A204.1 (cell line): ENCODE data around the gene ARHGAP24.

Experiments
- FAIRE-seq: peaks from 2 replicates; lab custom pipeline; 2012; peaks lifted over from hg19 to GRCh38; lab: Jason Lieb, UNC

ARHGAP24 gene

DNA sequence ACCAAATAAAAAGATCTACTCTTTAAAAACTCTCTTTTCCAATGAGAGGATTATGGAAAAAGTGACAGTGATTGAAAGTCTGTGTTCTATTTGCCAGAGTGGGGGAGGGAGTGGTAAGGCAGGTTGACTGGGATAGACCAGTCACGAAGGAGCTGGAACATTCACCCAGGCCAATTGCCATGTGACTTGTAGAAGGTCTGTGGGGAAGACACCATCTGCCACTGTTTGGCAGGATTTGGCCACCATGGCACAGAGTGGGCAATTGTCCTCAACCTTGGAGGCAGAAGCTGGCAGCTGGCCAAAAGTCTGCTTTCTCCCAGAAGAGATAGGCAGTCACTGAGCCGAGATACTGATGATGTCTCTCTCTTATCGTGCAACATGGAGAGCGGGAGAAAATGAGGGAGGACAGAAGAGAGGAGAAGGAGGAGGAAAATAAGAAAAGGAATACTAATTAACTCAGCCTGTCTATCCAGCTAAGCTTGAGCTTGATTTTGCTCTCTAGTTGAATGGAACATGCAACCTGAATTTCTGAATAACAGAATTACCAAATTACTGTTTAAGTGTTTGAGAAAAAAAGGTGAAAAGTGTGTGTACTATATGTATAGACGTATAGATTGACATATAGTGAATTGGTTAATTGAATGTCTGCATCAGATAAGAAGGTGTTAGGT is 267.1 kb downstream of the ARHGAP24 start:
- no peak for FAIRE-seq

DNA sequence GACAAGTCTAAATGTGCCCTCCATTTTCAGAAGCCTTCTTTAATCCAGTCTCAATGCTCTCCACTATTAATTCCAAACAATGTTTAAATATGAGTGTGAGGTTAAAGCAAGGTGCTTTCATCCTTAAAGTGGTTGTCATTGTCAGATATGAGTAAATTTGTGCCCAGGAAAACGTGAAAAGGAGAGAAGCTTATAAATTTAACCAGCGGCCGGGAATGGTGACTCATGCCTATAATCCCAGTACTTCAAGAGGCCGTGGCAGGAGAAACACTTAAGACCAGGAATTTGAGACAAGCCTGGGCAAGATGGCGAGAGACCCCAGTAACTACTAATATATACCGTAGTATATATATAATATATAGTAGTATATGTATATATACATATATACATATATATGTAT is 270.0 kb downstream of the ARHGAP24 start:
- no peak for FAIRE-seq

DNA sequence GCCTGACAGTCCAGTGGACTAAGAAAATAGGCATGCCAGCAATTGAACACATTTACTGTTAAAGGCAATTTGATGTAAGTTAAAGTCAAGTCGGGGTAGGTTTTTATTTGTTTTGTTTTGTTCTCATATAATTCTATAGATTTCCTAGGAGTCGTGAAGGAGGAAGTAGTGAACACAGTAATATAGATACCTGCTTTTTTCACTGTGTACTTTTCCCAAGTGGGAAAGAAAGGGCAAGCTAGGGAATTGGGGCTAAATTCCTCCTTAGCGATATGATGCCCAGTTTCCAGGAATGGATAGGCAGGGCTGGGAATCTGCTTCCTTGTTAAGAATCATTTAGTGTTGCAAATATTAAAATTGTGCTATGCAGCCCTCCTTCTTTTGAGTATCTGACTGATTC is 271.0 kb downstream of the ARHGAP24 start:
- FAIRE-seq: no peak

DNA sequence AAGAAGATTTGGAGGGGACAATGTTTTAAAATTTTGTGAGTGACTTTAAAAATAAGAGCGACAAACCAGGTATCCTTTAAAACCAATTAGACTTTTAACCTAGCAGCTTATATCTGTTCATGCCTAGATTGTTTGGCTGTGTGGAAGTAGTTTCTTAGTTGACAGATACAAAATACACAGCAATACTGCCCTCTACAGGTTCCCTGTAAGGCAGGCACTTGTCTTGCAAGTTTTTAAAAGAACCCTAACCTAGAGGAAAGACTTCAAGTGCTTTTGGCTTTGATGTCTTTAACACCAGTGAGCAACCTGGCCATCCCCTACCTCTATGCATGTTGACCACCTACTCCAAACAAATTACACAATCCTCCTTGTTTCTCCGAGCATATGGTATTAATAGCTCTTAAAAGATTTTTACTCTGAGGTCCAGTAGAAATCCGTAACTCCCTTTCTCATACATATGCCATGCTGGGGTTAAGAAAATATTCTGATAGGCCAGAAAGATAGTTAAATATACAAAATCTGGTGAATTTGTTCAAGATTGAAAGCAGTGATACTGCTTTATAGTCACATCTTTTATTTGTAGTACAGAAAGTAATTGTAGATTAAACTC is 273.0 kb downstream of the ARHGAP24 start:
- FAIRE-seq: peak; percentile 95

DNA sequence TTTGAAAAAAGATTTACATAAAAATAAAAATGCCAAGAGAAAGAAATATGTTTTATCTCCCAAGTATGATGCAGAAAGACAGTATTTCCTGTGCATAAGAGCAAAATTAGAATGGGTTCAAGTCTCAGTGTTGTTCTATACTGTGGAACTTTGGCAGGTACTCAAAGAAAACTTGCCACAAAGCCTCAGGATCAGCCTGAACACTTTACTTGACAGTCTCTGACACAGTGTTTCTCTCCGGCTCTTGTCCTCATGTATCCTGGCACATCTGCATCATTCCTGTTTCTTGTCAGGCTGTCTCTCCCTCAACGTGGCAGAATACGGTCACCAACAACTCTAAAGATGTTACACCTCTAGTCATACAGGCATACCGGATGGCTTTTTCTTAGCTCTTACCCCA is 273.7 kb downstream of the ARHGAP24 start:
- FAIRE-seq: no peak

DNA sequence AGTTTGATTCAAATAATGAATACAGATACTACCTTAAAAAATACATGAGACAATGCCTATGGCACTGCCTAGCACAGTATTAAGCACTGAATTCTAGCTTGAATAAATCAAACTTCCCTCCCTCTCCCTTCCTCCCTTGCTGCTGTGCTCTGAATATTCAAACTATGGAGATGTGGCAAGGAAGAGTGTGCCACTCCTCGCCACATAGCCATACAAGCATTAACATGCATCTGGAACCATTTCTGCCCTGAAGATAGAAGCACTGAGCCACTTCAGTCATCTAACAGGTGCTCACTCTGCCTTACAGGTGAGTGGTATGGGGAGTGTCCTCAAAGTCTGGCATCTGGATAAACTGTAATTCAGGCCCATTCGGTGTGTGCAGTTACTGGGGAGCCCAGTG is 276.9 kb downstream of the ARHGAP24 start:
- no peak for FAIRE-seq

DNA sequence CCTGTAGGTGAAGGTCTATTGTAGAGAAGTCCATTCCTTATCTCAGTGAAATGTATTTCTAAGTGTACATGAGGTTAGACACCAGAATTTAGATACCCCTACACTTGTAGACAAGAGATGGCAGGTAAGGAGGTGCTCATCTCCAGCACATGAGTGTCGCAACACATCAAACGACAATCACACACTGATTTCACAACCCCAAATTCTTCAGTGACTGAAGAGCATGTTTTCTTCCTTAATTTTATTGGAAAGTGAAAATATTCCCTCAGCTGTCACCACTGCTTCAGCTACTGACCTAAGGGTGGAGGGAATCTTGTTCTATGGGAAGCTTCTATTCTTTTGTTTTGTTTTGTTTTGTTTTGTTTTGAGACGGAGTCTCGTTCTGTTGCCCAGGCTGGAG is 280.3 kb downstream of the ARHGAP24 start:
- no peak for FAIRE-seq

DNA sequence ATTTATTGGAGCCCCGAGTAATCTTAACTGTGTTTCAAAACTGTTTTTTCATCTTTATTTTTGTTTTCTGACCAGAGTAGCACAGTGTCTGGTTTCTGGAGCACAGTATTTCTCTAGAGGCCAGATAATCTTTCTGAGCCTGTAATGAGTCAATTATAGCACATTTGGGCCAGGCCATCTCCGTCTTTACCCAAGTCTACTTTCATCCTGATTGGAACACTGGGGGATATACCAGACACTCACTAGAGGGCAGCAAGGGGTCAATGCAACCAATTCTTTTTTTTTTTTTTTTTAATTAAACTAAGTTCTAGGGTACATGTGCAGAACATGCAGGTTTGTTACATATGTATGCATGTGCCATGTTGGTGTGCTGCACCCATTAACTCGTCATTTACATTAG is 282.0 kb downstream of the ARHGAP24 start:
- FAIRE-seq: no peak

DNA sequence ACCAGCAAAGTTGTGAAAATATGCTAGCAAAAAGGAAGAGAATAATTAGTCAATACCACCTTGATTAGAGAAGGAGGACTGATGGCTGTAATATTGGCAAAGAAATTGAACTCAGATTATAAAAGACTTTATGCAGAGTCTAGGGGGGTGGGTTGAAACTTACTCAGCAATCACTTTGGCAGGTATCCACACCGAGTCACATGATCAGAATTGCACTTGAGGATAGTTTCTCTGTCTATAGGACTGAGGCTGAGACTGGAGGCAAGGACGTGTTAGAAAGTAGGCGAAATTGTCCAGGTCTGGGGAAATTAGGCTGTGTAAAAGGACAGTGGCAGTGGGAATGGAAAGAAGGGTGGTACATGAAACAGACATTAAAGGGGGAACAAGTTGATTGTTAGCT is 284.4 kb downstream of the ARHGAP24 start:
- FAIRE-seq: no peak

DNA sequence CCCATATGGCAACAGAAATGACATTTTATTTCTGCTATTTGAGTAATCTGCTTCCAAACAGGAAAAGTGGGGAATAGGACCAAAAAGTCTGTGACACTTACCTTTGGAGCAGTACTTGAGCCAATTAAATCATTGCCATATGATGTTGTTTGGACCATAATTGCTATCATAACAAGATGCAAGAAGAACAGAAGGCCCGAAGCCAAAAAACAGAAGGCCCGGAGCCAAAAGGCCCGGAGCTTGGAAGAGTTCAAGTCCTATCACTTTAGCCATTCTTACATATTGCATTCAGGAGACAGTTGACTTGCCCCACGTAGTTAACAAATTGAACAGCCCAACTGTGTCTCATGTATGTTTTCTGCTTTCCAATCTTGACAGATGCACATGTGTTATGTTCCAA is 285.6 kb downstream of the ARHGAP24 start:
- FAIRE-seq: no peak

DNA sequence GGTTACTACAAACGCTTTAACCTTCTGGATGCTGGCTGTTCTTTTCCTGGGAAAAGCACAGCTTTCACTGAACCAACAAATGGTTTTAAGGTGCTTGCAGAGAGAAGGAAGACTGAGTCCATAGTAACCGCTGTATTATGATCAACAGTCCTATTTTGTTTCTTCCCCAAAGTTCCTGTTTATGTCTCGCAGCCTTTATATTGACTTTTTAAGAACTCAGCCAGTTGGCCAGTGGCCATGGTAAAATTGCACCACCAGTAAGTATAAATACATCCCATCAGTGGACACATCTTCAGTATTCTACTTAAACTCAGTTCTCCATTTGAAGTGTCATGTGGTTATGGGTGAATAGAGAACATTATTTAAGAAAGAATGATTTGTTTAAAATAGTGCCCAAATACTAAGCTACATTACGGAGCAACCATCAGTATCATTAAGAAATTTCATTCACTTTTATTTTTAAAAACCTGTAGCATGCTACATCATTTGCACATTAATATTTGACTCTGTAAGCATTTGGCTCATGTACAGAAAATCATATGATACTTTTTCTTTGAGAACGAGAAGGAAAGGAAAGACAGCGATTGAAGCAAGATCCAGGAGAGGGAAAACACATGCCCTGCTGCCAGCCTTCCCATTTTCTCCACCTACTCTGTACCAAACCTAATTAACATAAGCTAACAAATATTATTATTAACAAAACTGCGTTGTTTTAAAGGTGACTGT is 287.0 kb downstream of the ARHGAP24 start:
- FAIRE-seq: no peak

DNA sequence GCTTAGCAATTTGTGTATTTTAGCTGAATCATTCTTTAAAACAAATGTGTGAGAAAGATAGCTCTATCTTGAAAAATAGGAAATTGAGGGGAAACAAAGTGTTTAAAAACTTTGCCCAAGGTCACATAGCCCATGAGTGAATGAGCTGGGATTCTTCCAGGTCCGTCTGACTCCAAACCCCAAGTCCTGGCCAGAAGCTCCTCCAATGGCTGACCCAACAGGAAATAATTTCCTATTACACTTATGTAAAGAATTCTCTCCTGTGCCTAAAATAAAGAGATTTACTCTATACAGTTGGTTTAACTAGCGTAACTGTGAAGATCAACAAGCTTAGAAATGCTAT is 287.6 kb downstream of the ARHGAP24 start:
- FAIRE-seq: no peak

DNA sequence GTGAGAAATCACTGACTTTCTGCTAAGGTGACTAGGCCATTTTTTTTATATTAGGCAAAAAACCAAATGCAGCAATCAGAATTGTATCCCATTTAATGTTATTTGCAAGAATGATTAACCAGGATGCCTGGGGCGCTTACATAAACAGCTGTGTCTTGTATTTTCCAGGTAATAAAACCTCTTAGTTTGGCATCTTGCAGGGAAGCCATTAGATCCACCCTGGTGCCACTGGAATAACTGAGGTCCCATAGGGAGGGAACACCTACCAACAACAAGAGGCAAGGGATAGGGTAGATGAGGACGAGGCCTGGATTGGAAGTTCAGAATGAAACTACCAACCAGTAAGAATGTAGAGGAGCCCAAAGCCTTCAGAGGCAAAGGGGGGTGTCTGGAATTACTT is 288.3 kb downstream of the ARHGAP24 start:
- no peak for FAIRE-seq

DNA sequence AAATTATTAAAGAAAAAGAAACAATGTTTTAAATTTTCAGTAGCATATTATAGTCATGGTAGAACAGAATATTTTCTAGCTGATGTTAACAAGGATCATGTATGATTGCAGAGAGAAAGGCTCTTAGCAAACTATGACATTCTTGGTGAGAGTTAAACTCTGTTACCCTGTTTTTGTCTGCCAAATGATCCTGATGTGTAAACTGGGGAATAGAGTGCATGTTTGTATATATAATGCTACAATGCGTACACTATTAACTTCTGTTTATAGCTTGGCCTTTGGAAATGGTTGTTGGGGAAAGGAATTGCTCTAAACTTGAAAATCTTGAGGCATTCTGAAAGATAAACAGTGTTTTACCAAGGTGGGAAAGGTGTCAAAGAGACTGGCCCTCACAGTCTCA is 292.7 kb downstream of the ARHGAP24 start:
- FAIRE-seq: no peak

DNA sequence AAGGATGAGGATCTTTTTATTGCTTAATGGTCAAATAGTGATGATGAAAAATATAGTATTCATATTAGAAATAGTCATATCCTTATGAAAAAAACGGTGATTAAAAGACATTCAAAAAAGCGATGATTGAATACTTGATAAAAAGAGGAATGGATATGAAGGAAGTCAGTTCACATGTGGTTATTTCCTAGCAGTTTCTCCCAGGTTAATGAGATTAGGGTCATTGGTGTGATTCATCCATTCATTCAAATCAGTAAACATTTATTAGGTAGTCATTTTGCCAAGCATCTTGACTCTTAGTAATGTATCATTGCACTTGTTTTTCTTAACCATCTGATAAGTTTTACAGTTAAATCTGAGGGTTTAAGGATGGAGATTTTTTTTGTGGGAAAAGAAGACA is 294.1 kb downstream of the ARHGAP24 start:
- FAIRE-seq: no peak

DNA sequence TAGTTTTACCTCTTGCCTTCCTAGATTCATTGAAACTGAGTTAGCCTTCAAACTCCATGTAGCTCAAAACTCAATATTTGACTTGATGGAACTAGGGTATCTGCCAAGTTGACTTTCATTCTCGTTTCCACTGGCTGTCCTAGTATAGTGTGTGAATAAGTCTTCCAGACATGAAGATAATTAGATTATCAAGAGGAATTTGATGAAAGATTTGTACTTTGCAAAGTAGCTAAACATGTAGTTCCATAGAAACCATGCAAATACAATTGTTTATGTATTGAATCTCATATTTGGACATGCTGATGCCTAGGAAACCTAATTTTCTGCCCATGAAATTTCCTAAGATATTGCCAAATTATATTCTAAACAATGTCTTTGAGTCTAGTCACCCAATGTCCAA is 297.5 kb downstream of the ARHGAP24 start:
- FAIRE-seq: no peak

DNA sequence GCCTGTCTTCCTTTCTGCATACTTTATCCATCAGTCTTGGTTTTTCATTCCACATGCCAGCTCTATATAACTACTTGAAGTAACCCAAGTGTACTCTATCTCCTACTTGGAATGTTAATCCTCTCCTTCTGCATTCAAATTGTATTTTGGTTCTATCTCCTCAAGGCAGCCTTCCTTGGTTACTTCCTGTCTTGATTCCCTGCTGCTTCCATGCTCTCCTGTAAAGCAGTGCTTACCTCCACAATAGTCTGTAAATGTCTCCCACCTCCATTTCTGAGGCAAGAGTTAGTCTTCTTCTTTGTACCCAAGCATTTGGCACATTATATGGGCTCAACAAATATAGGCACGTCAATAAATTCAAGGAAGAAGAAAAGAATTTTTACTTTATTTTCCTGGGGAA is 298.4 kb downstream of the ARHGAP24 start:
- no peak for FAIRE-seq

DNA sequence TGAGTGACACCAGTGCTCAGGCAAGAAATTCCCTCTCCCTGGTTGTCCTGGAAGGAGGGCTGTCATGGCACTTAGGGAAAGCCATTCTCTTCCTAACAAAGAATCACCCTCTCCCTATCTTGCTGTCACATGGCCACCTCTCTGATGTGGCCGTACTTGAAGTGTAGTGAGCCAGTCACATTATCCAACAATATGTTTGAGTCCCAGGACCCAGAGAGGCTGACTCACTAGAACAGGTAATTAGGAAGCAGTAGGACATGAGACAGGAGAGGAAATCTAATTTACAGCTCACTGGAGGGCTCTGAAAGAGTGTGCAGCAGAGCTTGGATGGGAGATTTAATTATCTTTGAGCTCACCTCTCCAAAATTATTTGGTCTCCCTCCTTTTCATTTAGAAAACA is 299.1 kb downstream of the ARHGAP24 start:
- FAIRE-seq: no peak

DNA sequence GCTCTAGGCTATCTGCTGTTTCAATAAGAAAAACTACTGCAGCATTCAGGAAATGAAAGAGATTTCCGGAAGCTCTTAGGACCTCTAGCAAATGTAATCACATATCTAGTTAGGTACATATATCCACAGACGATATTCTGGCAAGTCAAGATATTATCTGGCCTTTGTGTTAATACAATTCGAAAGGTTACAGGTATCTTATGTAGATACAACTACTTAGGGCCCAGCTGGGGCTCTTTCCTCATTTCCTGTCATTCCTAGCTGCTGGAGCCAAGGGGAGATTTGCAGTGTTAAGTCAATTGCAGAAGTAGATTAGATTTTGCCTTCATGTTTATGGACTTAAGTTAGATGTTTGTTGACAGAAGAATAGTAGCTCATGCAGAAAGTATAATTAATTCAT is 299.5 kb downstream of the ARHGAP24 start:
- no peak for FAIRE-seq

DNA sequence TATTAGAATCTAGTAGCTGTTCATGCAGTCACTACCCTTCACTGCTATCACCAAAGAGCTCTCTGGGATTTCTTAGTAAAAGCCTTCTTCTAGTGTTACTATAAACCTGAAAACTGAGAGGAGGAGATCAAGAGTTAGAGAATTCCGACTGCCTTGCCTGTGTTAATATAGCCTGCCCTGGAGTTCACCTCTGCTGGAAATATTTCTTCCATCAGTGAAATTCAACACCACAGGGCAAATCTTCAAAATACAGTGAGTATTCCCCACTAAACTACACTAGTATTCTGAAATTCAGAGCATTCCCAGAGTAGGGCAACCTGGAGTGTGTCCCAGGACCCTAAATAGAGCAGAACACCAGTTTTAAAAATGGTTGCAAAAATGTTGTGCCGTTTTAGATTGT is 301.1 kb downstream of the ARHGAP24 start:
- no peak for FAIRE-seq

DNA sequence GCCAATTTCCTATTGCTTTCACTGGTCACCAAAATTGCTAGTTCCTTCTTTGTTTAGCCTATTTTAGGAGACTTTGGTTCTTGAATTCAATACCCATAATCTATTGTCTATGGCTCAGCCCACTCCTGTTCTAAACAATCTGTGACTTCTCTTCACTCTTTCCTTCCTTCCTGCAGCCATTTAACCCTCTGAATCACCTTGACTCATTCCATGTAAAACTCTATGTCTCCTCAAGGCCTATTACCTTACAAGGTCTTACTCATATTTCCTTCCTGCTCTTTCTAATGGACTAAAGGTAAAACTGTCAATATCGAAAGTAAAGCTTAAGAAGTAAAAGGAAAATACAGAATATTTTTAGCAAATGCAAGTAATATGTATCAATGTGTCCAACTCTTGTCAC is 301.6 kb downstream of the ARHGAP24 start:
- FAIRE-seq: no peak

DNA sequence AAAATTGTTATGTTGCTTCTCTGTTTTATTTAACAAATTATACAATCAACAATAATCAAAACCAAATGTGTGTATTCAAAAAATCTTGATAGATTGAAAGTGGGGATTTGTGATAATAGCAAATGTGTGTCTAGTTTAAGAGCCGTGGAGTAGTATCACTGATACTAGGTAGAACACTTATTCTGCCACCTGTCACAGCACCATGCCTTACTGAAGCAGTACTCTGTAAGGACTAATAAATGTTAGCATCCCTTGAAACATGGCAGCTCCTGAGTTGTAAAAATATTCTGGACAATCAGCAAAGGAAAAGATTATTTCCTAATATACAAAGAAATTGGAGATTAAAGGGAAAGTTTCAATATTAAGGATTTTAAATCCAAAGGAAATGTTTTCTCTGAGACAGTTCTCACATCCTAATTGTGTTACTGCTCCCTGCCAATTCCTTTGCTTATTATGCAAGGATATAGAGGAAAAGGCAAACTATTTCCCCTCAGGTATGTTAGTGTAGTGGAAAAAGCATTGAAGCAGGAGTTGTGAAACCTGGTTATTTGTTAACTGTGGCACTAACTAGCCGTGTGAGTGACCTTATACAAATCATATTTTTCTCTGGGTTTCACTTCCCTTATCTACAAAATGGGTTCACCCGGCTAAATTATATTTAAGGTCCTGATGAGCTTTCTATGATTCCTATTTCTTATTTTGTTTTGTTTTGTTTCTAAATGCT is 303.1 kb downstream of the ARHGAP24 start:
- no peak for FAIRE-seq

DNA sequence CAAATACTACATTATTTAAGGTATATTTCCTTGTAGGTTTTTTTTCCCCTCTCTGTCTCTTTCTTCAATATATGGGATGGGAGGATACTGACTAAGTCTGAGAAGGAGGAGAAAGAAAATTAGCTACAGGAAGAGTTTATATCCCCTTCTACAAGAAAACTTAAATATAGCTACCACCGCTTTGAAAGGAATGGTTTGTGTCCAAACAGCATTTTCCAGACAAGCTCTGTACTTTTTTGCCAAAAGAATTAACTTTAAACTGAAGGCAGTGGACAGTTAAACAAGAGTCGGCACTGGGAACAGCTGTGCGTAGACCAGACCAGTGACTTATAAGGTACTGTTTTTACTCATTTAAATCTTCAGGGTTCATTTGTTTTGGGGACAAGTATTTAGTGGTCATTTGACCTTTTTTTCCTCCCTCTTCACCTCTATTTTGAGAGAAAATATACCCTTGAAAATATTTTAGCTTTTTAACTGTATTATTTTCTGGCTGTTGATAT is 303.7 kb downstream of the ARHGAP24 start:
- FAIRE-seq: no peak
